Upper lobe of right lung (tissue), 1 donor: ENCODE results near the gene CDH15. TPM values are rescaled to one million over a fixed set of nuclear protein-coding genes. Genes with fewer than 3 reads are reported as not detected.

Source experiments
- ATAC-seq: fragments of 200-7000 bp; cut with Tn5 transposase; one replicate; pipeline ENCODE4 v1.9.1; 2020; ENCODE audit warnings: mild to moderate bottlenecking, moderate library complexity
- DNase-seq: peaks from one replicate; pipeline ENCODE4 v3.0.0-alpha.2; 2020
- H3K27ac ChIP-seq: fragments of 200-600 bp; one replicate; pipeline ENCODE4 v1.8.0; 2022
- H3K27me3 ChIP-seq: fragments of 200-600 bp; one replicate; pipeline ENCODE4 v1.8.0; 2022; ENCODE audit warnings: mild to moderate bottlenecking
- H3K36me3 ChIP-seq: fragments of 200-600 bp; one replicate; pipeline ENCODE4 v1.8.0; 2022
- H3K4me1 ChIP-seq: fragments of 200-600 bp; one replicate; pipeline ENCODE4 v1.8.0; 2022
- H3K4me3 ChIP-seq: fragments of 200-600 bp; one replicate; pipeline ENCODE4 v1.8.0; 2022; ENCODE audit warnings: mild to moderate bottlenecking
- H3K9me3 ChIP-seq: fragments of 200-600 bp; one replicate; pipeline ENCODE4 v1.8.0; 2022
- CTCF ChIP-seq: fragments of 200-600 bp; IDR thresholded peaks from one replicate; pipeline ENCODE4 v1.8.0; 2022; ENCODE audit warnings: antibody characterized with exemption
- intact Hi-C: fragments of 100-400 bp; cut with DNase I; formaldehyde crosslinking; loops from one replicate; pipeline ENCODE4 v1.11.0; 2022
- total RNA-seq: library from RNA; stranded (reverse); fragmentation: NEBNext Ultra II Directional; extraction: Animal tissue kit (Norgen Biotek cat#: 25700); gene quantifications from one replicate; pipeline ENCODE4 v1.2.1, GENCODE V29; 2021
- donor health status: DM: no; HTN: yes; CAD: no; lungs with severe emphysema.

CDH15 gene
- total RNA-seq, 1 donor from 2014 or later = 0.43 TPM

GRCh38 chr16:89155851-89156739 is 15.5 kb upstream of the CDH15 start:
- H3K4me3 ChIP-seq = no peak overlapping the region
- H3K36me3 ChIP-seq = no peaks in the 10 kb centered on the region
- ATAC-seq (no peak), DNase-seq (no peak)
- H3K27ac ChIP-seq = peak overlapping the region; percentile 60
- no peak for TF ChIP-seq CTCF
- intact Hi-C loops = no loop called here
- no peaks in the 10 kb centered on the region for H3K9me3 ChIP-seq
- no peaks in the 10 kb centered on the region for H3K27me3 ChIP-seq
- peaks cover 19% of the 10 kb centered on the region for H3K4me1 ChIP-seq

- ATAC-seq (no peak), DNase-seq (no peak)
- no peak for TF ChIP-seq CTCF
- intact Hi-C loops = no loop called here
- Histone ChIP-seq H3K27ac (no peak overlapping the region), H3K4me3 (no peak overlapping the region), H3K4me1 (peaks cover 19% of the 10 kb centered on the region), H3K36me3 (no peaks in the 10 kb centered on the region), H3K9me3 (no peaks in the 10 kb centered on the region), H3K27me3 (peaks cover 6% of the 10 kb centered on the region)
These were observed 14.6 kb upstream of the CDH15 start for GRCh38 chr16:89156740-89157645.

GRCh38 chr16:89157778-89158177 is 13.8 kb upstream of the CDH15 start:
- peaks cover 6% of the 10 kb centered on the region for H3K27me3 ChIP-seq
- intact Hi-C loops = no loop called here
- H3K27ac ChIP-seq = no peak overlapping the region
- no peak for TF ChIP-seq CTCF
- H3K9me3 ChIP-seq = no peaks in the 10 kb centered on the region
- no peak for DNase-seq
- no peak for ATAC-seq
- H3K36me3 ChIP-seq = no peaks in the 10 kb centered on the region
- no peak overlapping the region for H3K4me3 ChIP-seq
- H3K4me1 ChIP-seq = peaks cover 19% of the 10 kb centered on the region

GRCh38 chr16:89159066-89159849 is 12.3 kb upstream of the CDH15 start:
- no peak for TF ChIP-seq CTCF
- no peaks in the 10 kb centered on the region for H3K36me3 ChIP-seq
- H3K4me3 ChIP-seq = no peak overlapping the region
- DNase-seq (no peak), ATAC-seq (no peak)
- H3K9me3 ChIP-seq = no peaks in the 10 kb centered on the region
- H3K4me1 ChIP-seq = peaks cover 19% of the 10 kb centered on the region
- peaks cover 6% of the 10 kb centered on the region for H3K27me3 ChIP-seq
- H3K27ac ChIP-seq = no peak overlapping the region
- intact Hi-C loops = no loop called here

GRCh38 chr16:89159850-89160354 is 11.6 kb upstream of the CDH15 start:
- TF ChIP-seq CTCF = no peak
- Histone ChIP-seq H3K27ac (no peak overlapping the region), H3K27me3 (peaks cover 6% of the 10 kb centered on the region), H3K36me3 (no peaks in the 10 kb centered on the region), H3K4me1 (peaks cover 13% of the 10 kb centered on the region), H3K9me3 (no peaks in the 10 kb centered on the region), H3K4me3 (no peak overlapping the region)
- DNase-seq (no peak), ATAC-seq (no peak)
- intact Hi-C loops = no loop called here
